ENCODE data around the gene NUBP2. TPM values are rescaled to one million over a fixed set of nuclear protein-coding genes. Genes with fewer than 3 reads are reported as not detected.

The NUBP2 gene
- total and polyA plus RNA-seq, 10 of the 15 experiments (the other 5 are each of a cell fraction or from before 2014, with no cell fraction given): 1.9 to 129 (median 51.7) TPM

DNA sequence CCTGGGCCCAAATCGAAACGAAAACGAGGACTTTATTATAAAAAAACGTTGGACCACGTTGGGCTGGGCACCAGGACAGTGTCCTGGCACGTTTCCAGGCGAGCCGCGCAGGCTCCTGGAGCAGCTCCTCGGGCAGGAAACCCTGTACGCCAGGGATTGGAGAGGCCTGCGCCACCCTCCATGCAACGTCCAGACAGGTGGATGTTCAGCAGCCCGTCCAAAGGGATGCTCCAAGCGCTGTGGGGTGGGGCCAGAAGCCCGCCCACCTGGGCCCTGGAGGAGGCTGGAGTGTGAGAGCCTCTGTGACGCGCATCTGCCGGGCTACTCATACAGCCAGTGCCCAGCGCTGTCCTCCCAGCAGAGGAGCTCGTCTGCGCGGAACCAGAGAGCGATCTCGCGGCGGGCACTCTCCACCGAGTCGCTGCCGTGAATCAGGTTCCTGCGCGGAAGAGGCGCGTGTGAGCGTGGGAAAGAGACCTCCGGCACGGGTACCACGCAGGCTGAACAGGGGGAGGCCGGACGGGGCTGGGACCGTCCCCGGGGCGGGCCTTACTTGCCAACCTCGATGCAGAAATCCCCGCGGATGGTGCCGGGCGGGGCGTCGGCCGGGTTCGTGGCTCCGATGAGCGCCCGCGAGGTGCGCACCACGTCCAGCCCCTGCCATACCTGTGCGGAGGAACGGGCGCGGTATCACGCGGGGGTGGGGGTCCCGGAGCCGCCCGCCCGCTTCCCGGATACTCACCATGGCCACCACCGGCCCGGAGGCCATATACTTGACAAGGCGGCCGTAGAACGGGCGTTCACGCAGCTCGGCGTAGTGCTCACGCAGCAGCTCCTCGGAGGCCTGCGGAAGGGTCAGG, 12.2 kb upstream of the NUBP2 start (continued):
- TF ChIP-seq ZNF274 (IDR thresholded peaks at IDR 0.05; ENCODE audit: insufficient read depth, insufficient read length): no peak
- TF ChIP-seq FOXK2 (IDR thresholded peaks at IDR 0.05): no peak
- TF ChIP-seq IRF3 (IDR thresholded peaks at IDR 0.05): no peak
- no peak for TF ChIP-seq NRF1 (conservative IDR thresholded peaks at IDR 0.05; ENCODE audit: low read depth, low read length)
- TF ChIP-seq PBX3 (IDR thresholded peaks at IDR 0.05; ENCODE audit: insufficient replicate concordance, low read depth, low read length): no peak
- TF ChIP-seq, protein P1, sequence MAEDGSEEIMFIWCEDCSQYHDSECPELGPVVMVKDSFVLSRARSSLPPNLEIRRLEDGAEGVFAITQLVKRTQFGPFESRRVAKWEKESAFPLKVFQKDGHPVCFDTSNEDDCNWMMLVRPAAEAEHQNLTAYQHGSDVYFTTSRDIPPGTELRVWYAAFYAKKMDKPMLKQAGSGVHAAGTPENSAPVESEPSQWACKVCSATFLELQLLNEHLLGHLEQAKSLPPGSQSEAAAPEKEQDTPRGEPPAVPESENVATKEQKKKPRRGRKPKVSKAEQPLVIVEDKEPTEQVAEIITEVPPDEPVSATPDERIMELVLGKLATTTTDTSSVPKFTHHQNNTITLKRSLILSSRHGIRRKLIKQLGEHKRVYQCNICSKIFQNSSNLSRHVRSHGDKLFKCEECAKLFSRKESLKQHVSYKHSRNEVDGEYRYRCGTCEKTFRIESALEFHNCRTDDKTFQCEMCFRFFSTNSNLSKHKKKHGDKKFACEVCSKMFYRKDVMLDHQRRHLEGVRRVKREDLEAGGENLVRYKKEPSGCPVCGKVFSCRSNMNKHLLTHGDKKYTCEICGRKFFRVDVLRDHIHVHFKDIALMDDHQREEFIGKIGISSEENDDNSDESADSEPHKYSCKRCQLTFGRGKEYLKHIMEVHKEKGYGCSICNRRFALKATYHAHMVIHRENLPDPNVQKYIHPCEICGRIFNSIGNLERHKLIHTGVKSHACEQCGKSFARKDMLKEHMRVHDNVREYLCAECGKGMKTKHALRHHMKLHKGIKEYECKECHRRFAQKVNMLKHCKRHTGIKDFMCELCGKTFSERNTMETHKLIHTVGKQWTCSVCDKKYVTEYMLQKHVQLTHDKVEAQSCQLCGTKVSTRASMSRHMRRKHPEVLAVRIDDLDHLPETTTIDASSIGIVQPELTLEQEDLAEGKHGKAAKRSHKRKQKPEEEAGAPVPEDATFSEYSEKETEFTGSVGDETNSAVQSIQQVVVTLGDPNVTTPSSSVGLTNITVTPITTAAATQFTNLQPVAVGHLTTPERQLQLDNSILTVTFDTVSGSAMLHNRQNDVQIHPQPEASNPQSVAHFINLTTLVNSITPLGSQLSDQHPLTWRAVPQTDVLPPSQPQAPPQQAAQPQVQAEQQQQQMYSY (CRISPR knock-in tag; IDR thresholded peaks at IDR 0.05): no peak
- TF ChIP-seq, protein P2, sequence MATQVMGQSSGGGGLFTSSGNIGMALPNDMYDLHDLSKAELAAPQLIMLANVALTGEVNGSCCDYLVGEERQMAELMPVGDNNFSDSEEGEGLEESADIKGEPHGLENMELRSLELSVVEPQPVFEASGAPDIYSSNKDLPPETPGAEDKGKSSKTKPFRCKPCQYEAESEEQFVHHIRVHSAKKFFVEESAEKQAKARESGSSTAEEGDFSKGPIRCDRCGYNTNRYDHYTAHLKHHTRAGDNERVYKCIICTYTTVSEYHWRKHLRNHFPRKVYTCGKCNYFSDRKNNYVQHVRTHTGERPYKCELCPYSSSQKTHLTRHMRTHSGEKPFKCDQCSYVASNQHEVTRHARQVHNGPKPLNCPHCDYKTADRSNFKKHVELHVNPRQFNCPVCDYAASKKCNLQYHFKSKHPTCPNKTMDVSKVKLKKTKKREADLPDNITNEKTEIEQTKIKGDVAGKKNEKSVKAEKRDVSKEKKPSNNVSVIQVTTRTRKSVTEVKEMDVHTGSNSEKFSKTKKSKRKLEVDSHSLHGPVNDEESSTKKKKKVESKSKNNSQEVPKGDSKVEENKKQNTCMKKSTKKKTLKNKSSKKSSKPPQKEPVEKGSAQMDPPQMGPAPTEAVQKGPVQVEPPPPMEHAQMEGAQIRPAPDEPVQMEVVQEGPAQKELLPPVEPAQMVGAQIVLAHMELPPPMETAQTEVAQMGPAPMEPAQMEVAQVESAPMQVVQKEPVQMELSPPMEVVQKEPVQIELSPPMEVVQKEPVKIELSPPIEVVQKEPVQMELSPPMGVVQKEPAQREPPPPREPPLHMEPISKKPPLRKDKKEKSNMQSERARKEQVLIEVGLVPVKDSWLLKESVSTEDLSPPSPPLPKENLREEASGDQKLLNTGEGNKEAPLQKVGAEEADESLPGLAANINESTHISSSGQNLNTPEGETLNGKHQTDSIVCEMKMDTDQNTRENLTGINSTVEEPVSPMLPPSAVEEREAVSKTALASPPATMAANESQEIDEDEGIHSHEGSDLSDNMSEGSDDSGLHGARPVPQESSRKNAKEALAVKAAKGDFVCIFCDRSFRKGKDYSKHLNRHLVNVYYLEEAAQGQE (IDR thresholded peaks at IDR 0.05; ENCODE audit: low read depth, low read length): no peak
- no peak for TF ChIP-seq IRF4 (IDR thresholded peaks at IDR 0.05; ENCODE audit: low read depth, low read length)
- TF ChIP-seq CHD4 (IDR thresholded peaks at IDR 0.05): no peak
- TF ChIP-seq HSF1 (IDR thresholded peaks at IDR 0.05; ENCODE audit: low read depth, low read length): no peak
- no peak for TF ChIP-seq IKZF2 (IDR thresholded peaks at IDR 0.05)
- TF ChIP-seq RELA (IDR thresholded peaks at IDR 0.05; ENCODE audit: borderline replicate concordance, partially characterized antibody): no peak
- TF ChIP-seq MLLT1 (IDR thresholded peaks at IDR 0.05): peak; percentile 70; the same call in 1 of the 2 replicates
- peak; percentile 74 for TF ChIP-seq POLR2A (IDR thresholded peaks at IDR 0.05; ENCODE audit: low read depth, low read length)
- peak; percentile 66 for TF ChIP-seq POLR2AphosphoS5 (IDR thresholded peaks at IDR 0.05; ENCODE audit: low read length)
- TF ChIP-seq NBN (IDR thresholded peaks at IDR 0.05): no peak
- peak; percentile 72 for TF ChIP-seq POLR2AphosphoS2 (IDR thresholded peaks at IDR 0.05; ENCODE audit: low read depth, low read length)
